Measurements from ENCODE around the gene CCDC197.

DNA sequence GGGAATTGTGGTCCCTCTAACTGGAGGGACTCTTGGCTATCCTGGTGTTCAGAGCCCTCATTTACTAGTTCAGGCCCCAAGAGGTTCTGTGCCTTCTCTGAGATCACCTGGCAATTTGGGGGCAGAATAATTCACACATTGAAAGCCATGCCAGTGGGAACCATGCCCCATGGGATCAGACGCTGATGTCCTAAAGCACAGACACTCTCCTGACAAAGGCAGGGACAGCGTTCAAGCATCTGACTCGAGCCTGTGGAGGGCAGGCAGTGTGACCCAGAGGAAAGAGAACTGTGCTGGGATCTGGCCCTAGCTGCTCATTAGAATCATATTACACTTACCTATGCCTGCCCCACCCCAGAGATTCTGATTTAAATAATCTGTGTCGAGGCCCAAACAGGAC, 18.4 kb upstream of the CCDC197 start:
- no peak for TF ChIP-seq CTCF (IDR thresholded peaks at IDR 0.05; ENCODE audit: borderline replicate concordance, extremely low read depth, low read length, poor library complexity, severe bottlenecking)
- no peak for TF ChIP-seq EZH2 (IDR thresholded peaks at IDR 0.05; ENCODE audit: borderline replicate concordance, low read depth, low read length, severe bottlenecking)

Data from DND-41 (cell line).